ENCODE measurements around the gene PTPRM.

DNA sequence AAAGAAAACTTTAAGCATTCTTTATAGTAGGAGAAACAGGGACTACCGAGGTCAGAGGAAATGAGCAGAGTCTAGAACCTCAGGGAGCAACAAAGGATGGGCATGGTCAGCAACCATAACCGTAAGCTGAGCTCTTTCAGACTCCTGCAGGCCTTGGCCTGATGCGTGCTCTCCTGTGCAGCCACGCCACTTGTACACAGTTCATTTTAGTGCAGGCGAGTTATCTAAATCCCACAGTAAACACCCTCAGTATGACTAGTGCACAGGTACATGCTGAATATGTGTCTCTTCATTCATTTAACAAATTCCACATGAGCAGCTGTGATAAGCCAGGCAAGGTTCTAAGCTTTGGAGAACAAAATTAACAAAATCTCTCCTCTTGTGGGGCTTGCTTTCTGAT, 640.9 kb downstream of the PTPRM start:
- TF ChIP-seq, protein P1, sequence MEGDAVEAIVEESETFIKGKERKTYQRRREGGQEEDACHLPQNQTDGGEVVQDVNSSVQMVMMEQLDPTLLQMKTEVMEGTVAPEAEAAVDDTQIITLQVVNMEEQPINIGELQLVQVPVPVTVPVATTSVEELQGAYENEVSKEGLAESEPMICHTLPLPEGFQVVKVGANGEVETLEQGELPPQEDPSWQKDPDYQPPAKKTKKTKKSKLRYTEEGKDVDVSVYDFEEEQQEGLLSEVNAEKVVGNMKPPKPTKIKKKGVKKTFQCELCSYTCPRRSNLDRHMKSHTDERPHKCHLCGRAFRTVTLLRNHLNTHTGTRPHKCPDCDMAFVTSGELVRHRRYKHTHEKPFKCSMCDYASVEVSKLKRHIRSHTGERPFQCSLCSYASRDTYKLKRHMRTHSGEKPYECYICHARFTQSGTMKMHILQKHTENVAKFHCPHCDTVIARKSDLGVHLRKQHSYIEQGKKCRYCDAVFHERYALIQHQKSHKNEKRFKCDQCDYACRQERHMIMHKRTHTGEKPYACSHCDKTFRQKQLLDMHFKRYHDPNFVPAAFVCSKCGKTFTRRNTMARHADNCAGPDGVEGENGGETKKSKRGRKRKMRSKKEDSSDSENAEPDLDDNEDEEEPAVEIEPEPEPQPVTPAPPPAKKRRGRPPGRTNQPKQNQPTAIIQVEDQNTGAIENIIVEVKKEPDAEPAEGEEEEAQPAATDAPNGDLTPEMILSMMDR (IDR thresholded peaks at IDR 0.05) = no peak
- no peak for TF ChIP-seq POLR2A (IDR thresholded peaks at IDR 0.05)
